B cell (primary cell): ENCODE data around the gene FAM25G. TPM values are rescaled to one million over a fixed set of nuclear protein-coding genes. Genes with fewer than 3 reads are reported as not detected.

Experiments used
- ATAC-seq: fragments of 200-7000 bp; cut with Tn5 transposase; one replicate; pipeline ENCODE4 v1.10.0; 2021; ENCODE audit warnings: low read depth, mild to moderate bottlenecking, moderate number of reproducible peaks, moderate library complexity
- CTCF ChIA-PET: fragments of 350-600 bp; sonication (Branson Sonifier 250); formaldehyde crosslinking; loops from one replicate; lab custom pipeline; 2021; ENCODE audit warnings: antibody characterized with exemption, inconsistent platforms; lab: Charles Lee
- POLR2A ChIA-PET: fragments of 350-600 bp; sonication (Branson Sonifier 250); formaldehyde crosslinking; loops from one replicate; lab custom pipeline; 2021; ENCODE audit warnings: antibody characterized with exemption; lab: Charles Lee
- DNase-seq: peaks from one replicate; pipeline ENCODE4 v3.0.0; 2013
- H2AFZ ChIP-seq: 2 replicates; pipeline ENCODE4 v1.6.1; 2012; ENCODE audit warnings: mild to moderate bottlenecking, low read depth, low read length; ENCODE audit not compliant: insufficient read depth, poor library complexity, severe bottlenecking
- H3K27ac ChIP-seq, 2 donors: 1 replicate in 1 of 2; 2 replicates in 1 of 2; pipeline ENCODE4 v1.5.1; 2012 to 2013; ENCODE audit warnings: low read length in 2 of 2, mild to moderate bottlenecking in 2 of 2, moderate library complexity in 1 of 2
- H3K27me3 ChIP-seq, 4 experiments: fragments of 200-600 bp in 1 of 4; sonication (generic) in 1 of 4; replicated peaks in 1 of 4; 1 replicate in 2 of 4; 2 replicates in 2 of 4; pipeline versions ENCODE4 v1.6.1 to v1.7.0; 2013 to 2016; ENCODE audit warnings: low read length in 3 of 4, mild to moderate bottlenecking in 2 of 4, mixed read lengths in 1 of 4, moderate library complexity in 1 of 4; ENCODE audit not compliant: insufficient read depth in 4 of 4, control insufficient read depth in 3 of 4; ENCODE audit errors: control extremely low read depth in 1 of 4
- H3K36me3 ChIP-seq, 2 experiments: replicated peaks in 1 of 2; 1 replicate in 1 of 2; 2 replicates in 1 of 2; pipeline versions ENCODE4 v1.6.1 to v1.7.1; 2013; ENCODE audit warnings: low read length in 1 of 2; ENCODE audit not compliant: insufficient read depth in 2 of 2, control insufficient read depth in 1 of 2; ENCODE audit errors: control extremely low read depth in 1 of 2, extremely low read depth in 1 of 2
- H3K4me1 ChIP-seq, 2 donors: fragments of 200-600 bp in 1 of 2; sonication (generic) in 1 of 2; 1 replicate in 1 of 2; 2 replicates in 1 of 2; pipeline versions ENCODE4 v1.5.1 to v1.6.1; 2013 to 2017; ENCODE audit warnings: low read length in 2 of 2; ENCODE audit not compliant: control insufficient read depth in 2 of 2, insufficient read depth in 2 of 2
- H3K4me2 ChIP-seq: replicated peaks from 2 replicates; pipeline ENCODE3; 2012; ENCODE audit warnings: mild to moderate bottlenecking, low read depth, low read length; ENCODE audit not compliant: poor library complexity, severe bottlenecking
- H3K4me3 ChIP-seq, 5 experiments: fragments of 200-600 bp in 1 of 5; sonication (generic) in 1 of 5; 1 replicate in 3 of 5; 2 replicates in 2 of 5; pipeline versions ENCODE4 v1.5.1 to v1.7.0; 2011 to 2016; ENCODE audit warnings: low read length in 4 of 5, mild to moderate bottlenecking in 4 of 5, low read depth in 2 of 5, control low read depth in 1 of 5, moderate library complexity in 1 of 5; ENCODE audit not compliant: insufficient read depth in 1 of 5; ENCODE audit errors: control extremely low read depth in 1 of 5, extremely low read depth in 1 of 5
- H3K79me2 ChIP-seq: fragments of 200-600 bp; sonication (generic); one replicate; pipeline ENCODE4 v1.6.0; 2016; ENCODE audit warnings: low read length; ENCODE audit not compliant: control insufficient read depth, insufficient read depth
- H3K9ac ChIP-seq: fragments of 200-600 bp; sonication (generic); 2 replicates; pipeline ENCODE4 v1.6.1; 2017; ENCODE audit warnings: mild to moderate bottlenecking, low read length, moderate library complexity
- H3K9me3 ChIP-seq, 3 donors: one replicate each; pipeline versions ENCODE4 v1.6.1 to v1.7.1; 2013; ENCODE audit warnings: low read length in 2 of 3; ENCODE audit not compliant: control insufficient read depth in 2 of 3, insufficient read depth in 1 of 3; ENCODE audit errors: control extremely low read depth in 1 of 3
- H4K20me1 ChIP-seq: 2 replicates; pipeline ENCODE4 v1.6.0; 2012; ENCODE audit warnings: mild to moderate bottlenecking, low read length; ENCODE audit not compliant: insufficient read depth, control insufficient read depth, poor library complexity, severe bottlenecking
- H3K27ac Mint-ChIP-seq: one replicate; pipeline ENCODE4 v1.8.0; 2021; ENCODE audit warnings: mixed read lengths
- H3K27me3 Mint-ChIP-seq: one replicate; pipeline ENCODE4 v1.8.0; 2021; ENCODE audit warnings: mixed read lengths
- H3K4me1 Mint-ChIP-seq: one replicate; pipeline ENCODE4 v1.8.0; 2021; ENCODE audit warnings: mixed read lengths
- H3K4me3 Mint-ChIP-seq: one replicate; pipeline ENCODE4 v1.8.0; 2021; ENCODE audit warnings: mixed read lengths
- H3K9me3 Mint-ChIP-seq: one replicate; pipeline ENCODE4 v1.8.0; 2022; ENCODE audit warnings: mixed read lengths; ENCODE audit not compliant: insufficient read depth
- EZH2 ChIP-seq: IDR thresholded peaks from 2 replicates; pipeline ENCODE4 v1.6.1; 2012; ENCODE audit warnings: borderline replicate concordance, low read depth, mild to moderate bottlenecking, moderate library complexity, low read length; ENCODE audit not compliant: insufficient read depth, poor library complexity, severe bottlenecking
- WGBS: methylation state at CpG from one replicate; pipeline ENCODE4 v1.1.5; 2013; ENCODE audit warnings: missing lambda C conversion rate; ENCODE audit not compliant: insufficient coverage; 5-methylcytosine and 5-hydroxymethylcytosine counted together
- intact Hi-C: fragments of 100-400 bp; cut with micrococcal nuclease; formaldehyde crosslinking; loops from one replicate; pipeline ENCODE4 v1.10.0; 2022
- polyA plus RNA-seq: library from polyadenylated mRNA; depleted of rRNA; stranded (reverse); fragments of >200 nt; gene quantifications from 2 replicates; pipeline ENCODE4 v1.2.3, GENCODE V29; 2012
- total RNA-seq, 2 donors: library from RNA; stranded (reverse); fragments of 120-200 nt in 1 of 2; gene quantifications; 1 replicate in 1 of 2; 2 replicates in 1 of 2; pipeline versions ENCODE4 v1.2.3 to v1.2.4, GENCODE V29; 2013 to 2022
- TF ChIP-seq, protein P1 (sequence below): fragments of 200-600 bp; IDR thresholded peaks from one replicate; pipeline ENCODE4 v1.8.0; 2022; ENCODE audit warnings: antibody characterized with exemption, mild to moderate bottlenecking

FAM25G gene
- total and polyA plus RNA-seq, 2 donors (not counting 1 experiment from before 2014, with no cell fraction given): not detected

DNA sequence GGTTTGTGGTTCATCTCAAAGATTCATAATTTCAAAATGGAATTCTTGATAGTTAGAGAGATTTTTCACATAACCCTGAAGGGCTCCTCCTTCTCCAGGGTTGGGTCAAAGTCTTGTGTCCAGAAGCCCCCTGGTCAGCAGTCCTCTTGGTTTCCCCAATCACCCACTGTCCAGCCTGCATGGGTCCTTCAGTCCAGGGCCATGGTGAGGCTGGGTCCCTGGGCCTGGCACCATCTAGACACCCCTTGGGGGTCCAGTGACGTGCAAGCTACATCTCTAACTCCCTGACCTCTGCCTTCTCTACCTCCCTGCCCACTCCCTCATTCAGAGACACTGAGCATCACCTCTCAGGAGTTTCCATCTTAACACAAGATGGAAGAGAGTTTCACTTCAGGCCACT lies 33.7 kb downstream of the FAM25G start:
- Histone ChIP-seq H3K79me2 (no peaks in the 10 kb centered on the region), H3K4me3 (no peak overlapping the region), H3K9ac (no peak overlapping the region), H2AFZ (no peak overlapping the region), H4K20me1 (no peaks in the 10 kb centered on the region), H3K27ac (no peak overlapping the region), H3K4me2 (no peak overlapping the region), H3K4me1 (no peaks in the 10 kb centered on the region), H3K9me3 (no peaks in the 10 kb centered on the region), H3K27me3 (peaks cover 0 to 3% (median 0%) of the 10 kb centered on the region in 4 experiments), H3K36me3 (no peaks in the 10 kb centered on the region)
- Mint-ChIP-seq H3K4me3 (no peak overlapping the region), H3K27me3 (peaks cover 17% of the 10 kb centered on the region), H3K4me1 (no peaks in the 10 kb centered on the region), H3K27ac (no peak overlapping the region), H3K9me3 (no peaks in the 10 kb centered on the region)
- intact Hi-C loops: no loop called here
- DNase-seq (no peak), ATAC-seq (no peak)
- POLR2A ChIA-PET: no interaction called here
- TF ChIP-seq EZH2: no peak
- TF ChIP-seq, protein P1, sequence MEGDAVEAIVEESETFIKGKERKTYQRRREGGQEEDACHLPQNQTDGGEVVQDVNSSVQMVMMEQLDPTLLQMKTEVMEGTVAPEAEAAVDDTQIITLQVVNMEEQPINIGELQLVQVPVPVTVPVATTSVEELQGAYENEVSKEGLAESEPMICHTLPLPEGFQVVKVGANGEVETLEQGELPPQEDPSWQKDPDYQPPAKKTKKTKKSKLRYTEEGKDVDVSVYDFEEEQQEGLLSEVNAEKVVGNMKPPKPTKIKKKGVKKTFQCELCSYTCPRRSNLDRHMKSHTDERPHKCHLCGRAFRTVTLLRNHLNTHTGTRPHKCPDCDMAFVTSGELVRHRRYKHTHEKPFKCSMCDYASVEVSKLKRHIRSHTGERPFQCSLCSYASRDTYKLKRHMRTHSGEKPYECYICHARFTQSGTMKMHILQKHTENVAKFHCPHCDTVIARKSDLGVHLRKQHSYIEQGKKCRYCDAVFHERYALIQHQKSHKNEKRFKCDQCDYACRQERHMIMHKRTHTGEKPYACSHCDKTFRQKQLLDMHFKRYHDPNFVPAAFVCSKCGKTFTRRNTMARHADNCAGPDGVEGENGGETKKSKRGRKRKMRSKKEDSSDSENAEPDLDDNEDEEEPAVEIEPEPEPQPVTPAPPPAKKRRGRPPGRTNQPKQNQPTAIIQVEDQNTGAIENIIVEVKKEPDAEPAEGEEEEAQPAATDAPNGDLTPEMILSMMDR: no peak
- CTCF ChIA-PET: no interaction called here
- 57% methylated on average over 1 of the region's 1 CpG for WGBS

DNA sequence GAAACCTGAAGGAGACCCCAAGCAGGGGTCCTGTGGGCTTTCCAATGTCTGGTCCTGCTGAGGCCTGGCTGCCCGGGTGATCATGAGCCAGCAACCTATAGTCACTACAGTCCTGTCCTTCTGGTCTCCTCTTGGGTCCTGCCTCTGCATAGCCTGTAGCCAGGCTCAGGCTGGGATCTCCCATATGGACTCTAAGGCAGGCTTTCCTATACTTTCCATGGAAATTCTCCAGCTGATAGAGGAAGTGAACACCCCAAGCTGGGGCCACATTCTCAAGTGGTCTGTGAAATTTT lies 34.0 kb downstream of the FAM25G start:
- POLR2A ChIA-PET: no interaction called here
- Mint-ChIP-seq H3K9me3 (no peaks in the 10 kb centered on the region), H3K27me3 (peaks cover 17% of the 10 kb centered on the region), H3K4me3 (no peak overlapping the region), H3K4me1 (no peaks in the 10 kb centered on the region), H3K27ac (no peak overlapping the region)
- no peak overlapping the region for H2AFZ ChIP-seq
- H3K9ac ChIP-seq: no peak overlapping the region
- TF ChIP-seq, protein P1: no peak
- TF ChIP-seq EZH2: no peak
- H3K27me3 ChIP-seq: peaks cover 0 to 3% (median 0%) of the 10 kb centered on the region in 4 experiments
- no peak overlapping the region for H3K4me3 ChIP-seq
- intact Hi-C loops: no loop called here
- H3K4me1 ChIP-seq: no peaks in the 10 kb centered on the region
- H3K79me2 ChIP-seq: no peaks in the 10 kb centered on the region
- no peaks in the 10 kb centered on the region for H3K36me3 ChIP-seq
- no peak overlapping the region for H3K4me2 ChIP-seq
- DNase-seq (no peak), ATAC-seq (no peak)
- no peaks in the 10 kb centered on the region for H4K20me1 ChIP-seq
- H3K9me3 ChIP-seq: no peaks in the 10 kb centered on the region
- no peak overlapping the region for H3K27ac ChIP-seq
- 100% methylated on average over 1 of the region's 1 CpG for whole genome bisulfite sequencing
- CTCF ChIA-PET: no interaction called here
